ENCODE results near the gene CORO2B.

DNA sequence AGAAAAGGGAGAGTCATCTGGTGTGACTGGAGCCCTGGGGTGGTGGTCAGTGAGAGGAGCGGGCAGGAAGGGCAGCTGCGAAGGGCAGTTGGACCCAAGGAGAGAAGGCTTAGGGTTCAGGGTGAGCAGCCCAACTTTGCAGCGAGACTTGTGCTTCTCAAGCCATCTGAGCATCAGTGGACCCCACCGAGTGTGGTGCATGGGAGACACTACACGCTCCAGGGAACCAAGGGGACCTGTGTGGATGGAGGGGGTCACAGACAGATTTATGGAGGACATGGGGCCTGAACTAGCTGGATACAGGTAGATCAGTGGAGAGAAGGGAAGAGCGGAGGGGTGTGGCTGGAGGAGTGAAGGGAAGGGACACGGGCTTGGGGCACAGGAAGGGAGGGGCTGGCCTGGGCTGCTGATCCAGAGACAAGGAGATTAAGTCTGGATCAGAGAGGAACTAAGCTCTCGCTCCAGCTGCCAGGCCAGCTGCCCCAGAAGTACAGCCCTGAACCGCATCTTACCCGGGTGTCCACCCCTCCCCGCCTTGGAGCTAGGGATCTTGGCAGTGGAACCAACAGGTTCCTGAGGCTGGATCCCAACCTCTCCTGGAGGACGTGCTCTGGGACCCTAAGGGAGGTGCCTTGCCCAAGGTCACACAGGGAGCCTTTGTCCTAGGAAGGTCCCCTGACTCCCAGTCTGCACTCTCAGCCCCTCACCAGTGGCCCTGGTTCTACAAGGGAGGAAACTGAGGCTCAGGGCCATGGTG lies 120.5 kb downstream of the CORO2B start:
- TF ChIP-seq, protein P1, sequence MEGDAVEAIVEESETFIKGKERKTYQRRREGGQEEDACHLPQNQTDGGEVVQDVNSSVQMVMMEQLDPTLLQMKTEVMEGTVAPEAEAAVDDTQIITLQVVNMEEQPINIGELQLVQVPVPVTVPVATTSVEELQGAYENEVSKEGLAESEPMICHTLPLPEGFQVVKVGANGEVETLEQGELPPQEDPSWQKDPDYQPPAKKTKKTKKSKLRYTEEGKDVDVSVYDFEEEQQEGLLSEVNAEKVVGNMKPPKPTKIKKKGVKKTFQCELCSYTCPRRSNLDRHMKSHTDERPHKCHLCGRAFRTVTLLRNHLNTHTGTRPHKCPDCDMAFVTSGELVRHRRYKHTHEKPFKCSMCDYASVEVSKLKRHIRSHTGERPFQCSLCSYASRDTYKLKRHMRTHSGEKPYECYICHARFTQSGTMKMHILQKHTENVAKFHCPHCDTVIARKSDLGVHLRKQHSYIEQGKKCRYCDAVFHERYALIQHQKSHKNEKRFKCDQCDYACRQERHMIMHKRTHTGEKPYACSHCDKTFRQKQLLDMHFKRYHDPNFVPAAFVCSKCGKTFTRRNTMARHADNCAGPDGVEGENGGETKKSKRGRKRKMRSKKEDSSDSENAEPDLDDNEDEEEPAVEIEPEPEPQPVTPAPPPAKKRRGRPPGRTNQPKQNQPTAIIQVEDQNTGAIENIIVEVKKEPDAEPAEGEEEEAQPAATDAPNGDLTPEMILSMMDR (IDR thresholded peaks at IDR 0.05; ENCODE audit: insufficient read depth, low read length): no peak
- TF ChIP-seq SPI1 (IDR thresholded peaks at IDR 0.05; ENCODE audit: borderline replicate concordance, low read depth) (no peak), POLR2AphosphoS5 (IDR thresholded peaks at IDR 0.05; ENCODE audit: low read depth) (no peak)
